Inflammatory macrophage treated with lipopolysaccharide for 4 hours (primary cell): ENCODE measurements around the gene CBX6.
"Not testable (repeated sequence)": the region's sequence is repeated elsewhere in the genome, so short reads cannot be mapped to it uniquely, and the experiment has no call there.

Experiments used
- DNase-seq: peaks from one replicate; pipeline ENCODE4 v3.0.0-alpha.2; 2020

Gene CBX6

DNA sequence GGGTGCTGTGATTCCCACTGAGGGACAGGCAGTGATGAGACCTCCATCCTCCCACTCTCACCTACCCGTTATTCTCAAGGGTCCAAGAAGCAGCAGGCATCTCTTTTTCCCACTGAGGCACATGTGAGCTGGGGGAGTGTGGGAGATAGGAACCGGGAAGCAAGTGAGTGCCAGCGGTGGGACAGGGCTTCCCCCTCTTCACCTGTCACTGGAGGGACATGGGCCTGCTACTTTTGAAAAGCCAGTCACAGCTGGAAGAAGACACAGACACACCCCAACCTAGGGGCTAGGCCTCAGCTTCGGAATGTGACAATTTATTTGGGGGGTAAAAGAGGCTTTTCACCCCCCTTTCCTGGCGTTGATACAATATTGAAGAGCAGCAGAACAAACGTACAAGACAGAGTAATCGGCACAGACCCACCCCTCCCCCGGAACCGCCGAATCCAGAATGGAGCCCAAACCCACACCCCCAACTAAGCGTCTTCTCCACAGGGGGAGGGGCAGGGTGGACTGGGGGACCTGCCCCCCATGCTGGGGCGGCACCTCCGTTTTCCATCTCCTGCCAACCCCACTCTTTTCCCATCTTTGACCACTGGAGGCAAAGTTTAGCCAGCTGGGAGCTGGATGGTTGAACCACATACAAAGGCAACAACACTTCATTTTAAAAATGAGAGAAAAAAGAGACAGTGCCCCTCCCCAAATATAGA, 10.7 kb downstream of the CBX6 start:
- no peak for DNase-seq

DNA sequence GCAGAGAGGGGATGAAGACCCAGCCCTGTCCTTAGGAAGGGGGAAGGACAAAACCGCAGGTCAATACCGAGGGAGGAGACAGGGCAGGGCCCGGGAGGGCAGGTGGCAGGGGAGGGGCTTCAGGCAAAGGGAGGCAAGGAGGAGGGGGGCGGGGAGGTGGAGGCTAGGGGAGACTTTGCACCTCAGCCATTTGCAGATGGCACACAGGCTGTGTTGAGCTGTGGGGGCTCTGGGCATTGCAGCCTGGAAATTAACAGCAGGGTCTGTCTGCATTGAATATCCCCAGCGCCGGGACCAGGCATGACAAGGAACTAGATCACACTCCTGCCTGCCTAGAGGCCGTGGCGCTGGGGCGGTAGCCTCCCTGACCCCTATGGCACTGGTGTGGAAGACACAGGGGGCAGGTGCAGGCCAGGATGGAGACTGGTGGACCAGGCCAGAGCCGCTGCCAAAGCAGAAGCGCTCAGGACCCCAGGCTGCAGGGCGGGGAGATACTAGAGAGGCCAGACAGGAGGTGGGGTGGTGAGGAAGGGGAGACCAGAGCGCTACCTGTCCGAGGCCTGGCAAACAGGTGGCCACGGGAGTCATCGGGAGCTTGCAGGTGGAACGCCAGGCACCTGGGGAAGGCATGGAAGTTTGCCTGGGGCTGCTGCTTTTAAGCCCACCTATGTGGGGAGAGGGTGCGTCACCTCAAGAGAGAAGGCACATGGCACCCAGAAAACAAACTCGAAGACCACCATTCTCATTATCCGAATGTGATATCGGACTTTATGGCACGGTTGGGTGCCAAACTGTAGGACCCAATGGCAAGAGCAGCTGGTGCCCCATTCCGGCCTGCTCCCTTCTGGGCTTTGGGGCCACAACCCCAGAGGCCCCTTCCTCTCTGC, 11.5 kb downstream of the CBX6 start:
- no peak for DNase-seq

- DNase-seq, result no peak
These were observed 12.3 kb downstream of the CBX6 start for GRCh38 chr22:38859581-38860282.

GRCh38 chr22:38858492-38858891, 13.5 kb downstream of the CBX6 start:
- no peak for DNase-seq

DNA sequence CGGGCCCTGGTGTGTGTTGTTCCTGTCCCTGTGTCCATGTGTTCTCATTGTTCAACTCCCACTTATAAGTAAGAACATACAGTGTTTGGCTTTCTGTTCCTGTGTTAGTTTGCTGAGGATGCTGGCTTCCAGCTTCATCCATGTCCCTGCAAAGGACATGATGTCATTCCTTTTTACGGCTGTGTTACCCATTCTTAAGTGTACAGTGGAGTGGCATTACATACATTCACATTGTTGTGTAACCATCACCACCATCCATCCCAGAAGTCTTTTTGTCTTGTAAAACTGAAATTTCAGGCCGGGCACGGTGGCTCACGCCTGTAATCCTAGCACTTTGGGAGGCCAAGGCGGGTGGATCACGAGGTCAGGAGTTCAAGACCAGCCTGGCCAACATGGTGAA, 17.5 kb downstream of the CBX6 start:
- not testable (repeated sequence) for DNase-seq

DNA sequence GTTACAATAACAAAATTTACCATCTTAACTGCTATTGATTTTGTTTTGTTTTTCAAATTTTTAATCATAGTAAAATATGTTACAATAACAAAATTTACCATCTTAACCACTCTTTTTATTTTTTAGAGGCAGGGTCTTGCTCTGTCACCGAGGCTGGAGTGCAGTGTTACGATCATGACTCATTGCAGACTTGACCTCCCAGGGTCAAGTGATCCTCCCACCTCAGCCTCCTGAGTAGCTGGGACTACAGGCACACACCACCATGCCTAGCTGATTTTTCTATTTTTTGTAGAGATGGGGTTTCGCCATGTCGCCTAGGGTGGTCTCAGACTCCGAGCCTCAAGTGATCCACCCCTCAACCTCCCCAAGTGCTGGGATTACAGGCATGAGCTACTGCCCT, 18.1 kb downstream of the CBX6 start:
- DNase-seq, result not testable (repeated sequence)

DNA sequence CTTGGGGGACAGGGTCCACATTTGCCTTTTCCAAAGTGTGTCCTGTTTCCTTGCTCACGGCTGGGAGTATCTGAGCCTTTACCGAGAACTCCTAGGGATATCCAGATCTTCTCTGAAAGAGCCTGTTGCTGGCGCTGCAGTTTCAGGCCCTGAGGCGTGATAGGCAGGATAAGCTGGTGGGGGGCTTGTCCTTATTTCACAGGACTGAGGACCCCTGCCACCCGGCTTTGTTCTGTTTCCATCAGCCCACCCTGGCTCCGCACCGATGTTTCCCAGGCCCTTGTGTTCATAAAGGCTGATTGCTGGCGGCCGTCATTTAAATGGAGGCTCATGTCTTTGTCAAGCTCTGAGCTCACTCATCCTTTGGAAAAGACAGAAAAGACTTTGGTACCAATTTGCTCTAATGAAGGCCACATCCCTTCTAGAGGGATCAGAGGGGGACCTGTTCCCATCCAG, 18.8 kb downstream of the CBX6 start:
- DNase-seq, result no peak

GRCh38 chr22:38852522-38852921, 19.5 kb downstream of the CBX6 start:
- DNase-seq, result no peak

GRCh38 chr22:38850941-38851849, 20.8 kb downstream of the CBX6 start:
- DNase-seq, result no peak

GRCh38 chr22:38850399-38850798, 21.6 kb downstream of the CBX6 start:
- no peak for DNase-seq

DNA sequence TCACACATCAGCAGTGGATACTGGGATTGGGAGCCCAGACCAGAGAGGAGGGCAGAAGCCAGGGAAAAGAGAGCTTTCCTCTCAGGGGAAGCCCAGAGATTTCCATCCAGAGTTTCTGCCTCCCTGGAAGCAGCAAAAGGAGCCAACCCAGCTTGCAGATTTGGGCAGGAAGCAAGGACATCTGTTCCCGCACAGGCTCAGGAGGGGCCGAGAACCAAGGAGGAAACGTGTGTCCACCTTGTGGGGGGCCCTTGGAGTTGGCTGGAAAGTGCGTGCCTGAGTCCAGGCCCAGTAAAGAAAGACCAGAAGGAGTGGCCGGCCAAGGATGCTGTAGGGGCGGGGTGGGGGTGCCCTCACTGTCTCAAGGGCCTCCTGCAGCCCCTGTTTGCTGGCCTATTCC, 22.2 kb downstream of the CBX6 start:
- DNase-seq, result no peak

GRCh38 chr22:38846412-38846811, 25.6 kb downstream of the CBX6 start:
- no peak for DNase-seq

GRCh38 chr22:38845004-38845740, 26.8 kb downstream of the CBX6 start:
- no peak for DNase-seq

DNA sequence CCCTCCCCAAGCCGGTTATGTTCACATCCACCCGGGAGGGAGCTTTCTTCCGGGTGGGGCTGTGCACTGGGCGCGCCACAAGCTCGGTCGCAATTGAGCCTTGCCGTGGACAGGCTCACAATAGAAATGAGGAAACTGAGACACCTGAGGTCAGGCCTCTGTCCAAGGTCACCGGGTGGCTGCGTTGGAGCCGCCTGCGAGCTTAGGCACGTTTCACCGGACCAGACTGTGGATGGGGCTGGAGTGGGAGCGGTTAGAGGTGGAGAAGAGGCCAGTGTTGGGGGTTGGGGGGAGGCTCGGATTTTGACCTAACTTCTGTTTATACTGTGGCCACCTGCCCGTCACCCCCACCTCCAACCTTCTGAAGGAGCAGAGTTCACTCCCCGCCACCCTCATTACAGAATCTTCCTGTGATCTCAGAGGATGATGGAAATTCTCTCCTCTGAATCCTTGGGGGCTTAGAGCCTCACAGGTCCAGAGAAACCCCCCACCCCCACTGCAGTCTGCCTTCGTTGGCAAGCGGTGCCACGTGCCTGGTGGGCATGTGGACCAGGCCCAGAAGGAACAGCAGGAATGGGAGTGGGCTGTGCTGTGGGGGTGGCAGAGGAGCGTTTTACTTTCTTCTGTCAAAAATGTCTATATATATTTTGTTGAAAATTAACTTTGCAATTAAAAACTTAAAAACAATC, 27.6 kb downstream of the CBX6 start:
- no peak for DNase-seq

DNA sequence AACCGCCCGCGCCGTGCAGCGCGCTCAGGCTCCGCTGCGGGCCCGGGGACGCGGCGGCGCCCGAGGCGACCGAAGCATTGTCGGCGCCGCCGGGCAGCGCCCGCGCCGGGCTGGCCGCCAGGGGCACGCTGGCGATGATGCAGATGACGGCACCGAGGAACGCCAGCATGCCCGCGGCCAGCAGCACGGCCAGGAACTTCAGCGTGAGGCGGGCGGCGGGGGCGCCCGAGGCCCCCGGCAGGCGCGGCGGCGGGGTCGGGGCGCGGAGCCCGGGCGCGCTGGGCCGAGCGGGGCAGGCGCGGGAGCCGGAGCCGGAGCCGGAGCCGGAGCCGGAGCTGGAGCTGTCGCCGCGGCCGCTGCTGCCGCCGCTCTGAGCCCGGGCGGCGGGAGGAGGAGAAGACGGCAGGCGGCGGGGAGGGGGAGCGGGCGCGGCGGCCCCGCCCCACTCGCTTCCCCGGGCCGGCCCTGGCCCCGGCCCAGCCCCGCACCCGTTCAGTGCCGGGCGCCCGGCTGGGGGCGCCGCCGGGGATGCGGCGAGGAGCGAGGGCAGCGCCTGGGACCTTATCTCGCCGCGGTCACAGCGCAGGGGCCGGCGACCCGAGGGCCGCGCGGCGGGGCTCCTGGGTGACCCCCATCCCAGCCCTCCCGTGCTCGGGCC, 28.2 kb downstream of the CBX6 start, which contains the start of gene NPTXR:
NPTXR (minus strand) TSS at position 372 of the 658 bp plus-strand sequence.
- DNase-seq, result peak; percentile 54

GRCh38 chr22:38843201-38843656, 28.8 kb downstream of the CBX6 start:
- peak; percentile 57 for DNase-seq

DNA sequence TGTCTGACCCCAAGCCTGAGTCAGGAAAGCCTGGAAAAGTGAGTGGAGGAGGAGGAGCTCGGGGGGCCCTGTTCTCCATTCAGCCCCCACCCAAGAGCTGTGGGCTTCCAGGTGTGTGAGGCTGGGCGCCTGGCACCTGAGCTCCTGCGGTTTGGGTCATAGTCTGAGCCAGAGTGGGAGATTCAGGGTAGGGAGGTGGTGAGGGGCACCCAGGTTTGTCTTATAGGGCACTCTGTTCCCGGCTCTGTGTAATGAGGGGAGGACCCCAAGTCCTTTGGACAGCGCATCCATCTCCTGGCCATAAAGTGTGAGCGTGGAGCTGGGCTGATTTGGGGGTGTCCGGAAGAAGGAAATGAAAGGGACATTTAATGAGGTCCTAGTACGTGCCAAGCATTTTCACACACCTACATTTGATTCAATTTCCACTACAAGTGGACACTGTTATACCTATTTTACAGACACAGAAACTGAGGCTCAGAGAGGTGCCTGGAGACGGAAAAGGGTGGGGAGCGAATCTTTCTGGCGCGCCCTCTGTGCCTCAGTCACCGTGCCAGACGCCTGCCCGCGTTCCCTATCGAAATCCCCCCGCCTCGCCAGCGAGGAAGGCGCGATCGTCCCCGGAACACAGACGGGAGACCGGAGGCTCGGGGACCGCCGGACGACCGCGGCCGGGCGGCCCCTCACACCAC, 29.4 kb downstream of the CBX6 start:
- DNase-seq, result no peak

DNA sequence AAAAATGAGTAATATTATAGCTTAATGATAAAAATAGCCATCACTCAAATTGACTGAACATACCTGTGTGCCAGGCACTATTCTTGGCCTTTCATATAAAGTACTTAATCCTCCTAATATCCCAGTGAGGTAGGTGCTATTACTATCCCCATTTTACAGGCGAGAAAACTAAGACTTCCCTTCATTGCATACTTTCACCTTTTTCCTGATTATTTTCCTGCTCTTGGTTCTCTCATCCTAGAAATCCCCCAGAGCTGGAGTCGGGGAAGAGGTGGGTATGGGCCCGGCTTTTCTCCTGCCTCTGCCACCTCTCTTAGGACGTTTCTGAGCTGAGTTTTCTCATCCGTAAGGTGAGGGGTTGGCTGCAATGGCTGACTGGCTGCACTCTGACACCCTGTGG, 30.4 kb downstream of the CBX6 start:
- DNase-seq, result no peak

DNA sequence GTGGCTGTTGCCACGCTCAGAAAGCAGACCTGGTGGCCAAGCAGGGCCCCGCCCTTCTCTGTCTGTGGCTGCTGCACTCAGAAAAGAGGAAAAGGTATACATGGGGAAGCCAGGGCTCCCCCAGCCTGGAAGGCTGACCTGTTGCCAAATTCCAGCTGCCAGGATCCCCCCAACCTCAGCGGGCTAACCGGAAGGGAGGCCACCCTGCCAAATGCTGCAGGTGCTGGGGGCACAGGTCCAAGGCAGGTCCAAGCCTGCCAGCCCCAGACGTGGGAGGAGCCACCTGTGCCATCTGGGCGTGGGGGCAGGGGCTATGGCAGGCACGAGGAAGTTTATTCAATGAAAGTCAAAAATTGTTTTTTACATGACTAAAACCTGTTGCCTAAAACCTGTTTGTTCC, 30.8 kb downstream of the CBX6 start:
- no peak for DNase-seq

- no peak for DNase-seq
These were observed 31.9 kb downstream of the CBX6 start for GRCh38 chr22:38840129-38840528.
